Measurements from ENCODE around the gene RYR2. TPM values are rescaled to one million over a fixed set of nuclear protein-coding genes. Genes with fewer than 3 reads are reported as not detected.

The RYR2 gene
- total RNA-seq, 1 donor from 2014 or later = 0.90 TPM

DNA sequence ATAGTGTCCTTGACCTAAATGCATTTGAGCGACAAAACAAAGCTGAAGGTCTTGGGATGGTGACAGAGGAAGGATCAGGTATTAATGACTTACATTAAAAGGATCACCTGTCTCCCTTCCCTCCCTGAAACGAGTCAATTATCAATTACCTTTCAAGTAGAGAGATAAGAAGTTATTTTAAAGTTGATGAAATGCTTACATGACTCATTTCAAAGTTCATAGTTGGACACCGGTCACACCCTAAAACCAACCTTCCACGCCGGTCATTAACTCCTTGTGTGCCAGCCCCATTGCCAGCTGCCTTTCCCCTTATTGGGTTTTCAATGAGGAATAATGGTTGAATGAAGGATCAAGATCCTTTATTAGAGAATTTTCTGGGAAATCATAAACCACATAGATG is 719.0 kb downstream of the RYR2 start:
- Histone ChIP-seq H3K4me2 (no peak overlapping the region), H2AFZ (replicated peaks) (no peak overlapping the region), H3K27ac (no peak overlapping the region)

GRCh38 chr1:237763137-237763536 is 721.2 kb downstream of the RYR2 start:
- Histone ChIP-seq H3K4me2 (no peak overlapping the region), H3K27me3 (no peaks in the 10 kb centered on the region), H4K20me1 (ENCODE audit: low read depth) (no peaks in the 10 kb centered on the region), H3K79me2 (ENCODE audit: low read depth) (no peaks in the 10 kb centered on the region), H3K4me3 (no peak overlapping the region), H3K36me3 (no peaks in the 10 kb centered on the region), H3F3A (ENCODE audit: low read depth) (no peaks in the 10 kb centered on the region), H3K4me1 (no peaks in the 10 kb centered on the region), H2AFZ (replicated peaks) (peak overlapping the region; percentile 19), H3K27ac (no peak overlapping the region), H3K9me3 (ENCODE audit: low read depth) (no peaks in the 10 kb centered on the region), H3K9ac (no peak overlapping the region)
- no peak overlapping the region for H3K27ac Mint-ChIP-seq
- no peak overlapping the region for H3K4me3 Mint-ChIP-seq
- TF ChIP-seq EZH2 (IDR thresholded peaks at IDR 0.05) (no peak), EZH2phosphoT487 (IDR thresholded peaks at IDR 0.05) (no peak)
- DNase-seq (ENCODE audit: low spot score) = no peak
- no peaks in the 10 kb centered on the region for H3K36me3 Mint-ChIP-seq
- peaks cover 3% of the 10 kb centered on the region for H3K4me1 Mint-ChIP-seq
- no peaks in the 10 kb centered on the region for H3K27me3 Mint-ChIP-seq (ENCODE audit: insufficient read depth, low read depth)
- no peaks in the 10 kb centered on the region for H3K9me3 Mint-ChIP-seq

More for the DNA sequence above, 719.0 kb downstream of the RYR2 start:
- no peak overlapping the region for H3K27ac Mint-ChIP-seq
- no peak for DNase-seq (ENCODE audit: low spot score)
- H3K27me3 ChIP-seq = no peaks in the 10 kb centered on the region
- H3K9me3 Mint-ChIP-seq = no peaks in the 10 kb centered on the region
- H3K79me2 ChIP-seq (ENCODE audit: low read depth) = no peaks in the 10 kb centered on the region
- no peaks in the 10 kb centered on the region for H4K20me1 ChIP-seq (ENCODE audit: low read depth)
- no peaks in the 10 kb centered on the region for H3K27me3 Mint-ChIP-seq (ENCODE audit: insufficient read depth, low read depth)
- peaks cover 3% of the 10 kb centered on the region for H3K4me1 Mint-ChIP-seq
- H3K36me3 Mint-ChIP-seq = no peaks in the 10 kb centered on the region
- H3K9me3 ChIP-seq (ENCODE audit: low read depth) = no peaks in the 10 kb centered on the region
- H3K9ac ChIP-seq = no peak overlapping the region
- no peak for TF ChIP-seq EZH2phosphoT487 (IDR thresholded peaks at IDR 0.05)
- no peak for TF ChIP-seq CTCF (IDR thresholded peaks at IDR 0.05)
- no peak for TF ChIP-seq EZH2 (IDR thresholded peaks at IDR 0.05)
- no peak overlapping the region for H3K4me3 Mint-ChIP-seq
- no peaks in the 10 kb centered on the region for H3F3A ChIP-seq (ENCODE audit: low read depth)
- H3K4me1 ChIP-seq = no peaks in the 10 kb centered on the region
- H3K36me3 ChIP-seq = no peaks in the 10 kb centered on the region
- H3K4me3 ChIP-seq = no peak overlapping the region

GRCh38 chr1:237763751-237764150 is 721.8 kb downstream of the RYR2 start:
- H4K20me1 ChIP-seq (ENCODE audit: low read depth) = no peaks in the 10 kb centered on the region
- H3K4me1 Mint-ChIP-seq = peaks cover 3% of the 10 kb centered on the region
- no peaks in the 10 kb centered on the region for H3K9me3 ChIP-seq (ENCODE audit: low read depth)
- no peaks in the 10 kb centered on the region for H3K79me2 ChIP-seq (ENCODE audit: low read depth)
- no peak overlapping the region for H2AFZ ChIP-seq (replicated peaks)
- TF ChIP-seq EZH2 (IDR thresholded peaks at IDR 0.05) = no peak
- TF ChIP-seq CTCF (IDR thresholded peaks at IDR 0.05) = no peak
- TF ChIP-seq EZH2phosphoT487 (IDR thresholded peaks at IDR 0.05) = no peak
- no peaks in the 10 kb centered on the region for H3K36me3 Mint-ChIP-seq
- H3K4me3 Mint-ChIP-seq = no peak overlapping the region
- H3K36me3 ChIP-seq = no peaks in the 10 kb centered on the region
- H3F3A ChIP-seq (ENCODE audit: low read depth) = no peaks in the 10 kb centered on the region
- no peaks in the 10 kb centered on the region for H3K4me1 ChIP-seq
- no peak overlapping the region for H3K27ac Mint-ChIP-seq
- no peaks in the 10 kb centered on the region for H3K27me3 Mint-ChIP-seq (ENCODE audit: insufficient read depth, low read depth)
- DNase-seq (ENCODE audit: low spot score) = no peak
- H3K27ac ChIP-seq = no peak overlapping the region
- H3K9me3 Mint-ChIP-seq = no peaks in the 10 kb centered on the region
- no peak overlapping the region for H3K9ac ChIP-seq
- H3K4me3 ChIP-seq = no peak overlapping the region
- H3K27me3 ChIP-seq = no peaks in the 10 kb centered on the region
- no peak overlapping the region for H3K4me2 ChIP-seq

- Histone ChIP-seq H3K4me3 (no peak overlapping the region), H3K9me3 (ENCODE audit: low read depth) (no peaks in the 10 kb centered on the region), H3K36me3 (no peaks in the 10 kb centered on the region), H2AFZ (replicated peaks) (peak overlapping the region; percentile 22), H3K9ac (no peak overlapping the region), H4K20me1 (ENCODE audit: low read depth) (no peaks in the 10 kb centered on the region), H3K4me1 (no peaks in the 10 kb centered on the region), H3K27ac (no peak overlapping the region), H3F3A (ENCODE audit: low read depth) (no peaks in the 10 kb centered on the region), H3K4me2 (no peak overlapping the region), H3K79me2 (ENCODE audit: low read depth) (no peaks in the 10 kb centered on the region), H3K27me3 (no peaks in the 10 kb centered on the region)
- DNase-seq (ENCODE audit: low spot score) = no peak
- Mint-ChIP-seq H3K27me3 (ENCODE audit: insufficient read depth, low read depth) (no peaks in the 10 kb centered on the region), H3K4me3 (no peak overlapping the region), H3K36me3 (no peaks in the 10 kb centered on the region), H3K27ac (no peak overlapping the region), H3K4me1 (no peaks in the 10 kb centered on the region), H3K9me3 (no peaks in the 10 kb centered on the region)
- TF ChIP-seq CTCF (IDR thresholded peaks at IDR 0.05) (no peak), EZH2phosphoT487 (IDR thresholded peaks at IDR 0.05) (no peak), EZH2 (IDR thresholded peaks at IDR 0.05) (no peak)
Measured at GRCh38 chr1:237769916-237770315, 727.9 kb downstream of the RYR2 start.
